AG09309 (cell line): ENCODE data around the gene PEX26.
A peak's percentile ranks its signal among the peaks of the same experiment; 100 is the strongest.

Source experiments
- DNase-seq: peaks from one replicate; pipeline ENCODE4 v3.0.0-alpha.2; 2010; ENCODE audit warnings: low read depth
- H3K4me3 ChIP-seq: 2 replicates; pipeline ENCODE4 v1.5.1; 2011; ENCODE audit warnings: mild to moderate bottlenecking, low read depth, low read length, moderate library complexity; ENCODE audit not compliant: control insufficient read depth
- TF ChIP-seq, protein P1 (sequence below): IDR thresholded peaks from 2 replicates; pipeline ENCODE4 v1.5.1; 2011; ENCODE audit warnings: mild to moderate bottlenecking, low read depth, low read length, inconsistent platforms; ENCODE audit not compliant: insufficient read depth, control insufficient read depth; ENCODE audit errors: missing control alignments

Gene PEX26

DNA sequence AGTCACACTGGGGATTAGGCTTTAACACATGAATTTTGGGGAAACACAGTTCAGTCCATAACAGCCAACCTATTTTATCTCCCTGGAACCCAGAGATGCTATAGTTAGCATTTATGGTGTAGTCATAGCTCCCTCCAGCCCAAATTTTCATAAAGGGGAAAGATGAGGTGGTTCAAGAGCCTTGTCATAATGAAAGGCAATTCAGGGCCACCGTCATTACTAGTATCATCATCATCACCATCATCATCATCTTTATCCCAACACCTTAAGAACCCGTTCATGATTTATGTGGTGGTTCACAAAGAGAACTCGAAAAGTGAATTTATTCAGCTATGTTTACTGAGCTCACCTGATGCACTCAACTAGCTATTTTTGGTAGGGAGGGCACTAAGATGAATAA, 30.4 kb downstream of the PEX26 start:
- no peak overlapping the region for H3K4me3 ChIP-seq
- no peak for DNase-seq
- TF ChIP-seq, protein P1, sequence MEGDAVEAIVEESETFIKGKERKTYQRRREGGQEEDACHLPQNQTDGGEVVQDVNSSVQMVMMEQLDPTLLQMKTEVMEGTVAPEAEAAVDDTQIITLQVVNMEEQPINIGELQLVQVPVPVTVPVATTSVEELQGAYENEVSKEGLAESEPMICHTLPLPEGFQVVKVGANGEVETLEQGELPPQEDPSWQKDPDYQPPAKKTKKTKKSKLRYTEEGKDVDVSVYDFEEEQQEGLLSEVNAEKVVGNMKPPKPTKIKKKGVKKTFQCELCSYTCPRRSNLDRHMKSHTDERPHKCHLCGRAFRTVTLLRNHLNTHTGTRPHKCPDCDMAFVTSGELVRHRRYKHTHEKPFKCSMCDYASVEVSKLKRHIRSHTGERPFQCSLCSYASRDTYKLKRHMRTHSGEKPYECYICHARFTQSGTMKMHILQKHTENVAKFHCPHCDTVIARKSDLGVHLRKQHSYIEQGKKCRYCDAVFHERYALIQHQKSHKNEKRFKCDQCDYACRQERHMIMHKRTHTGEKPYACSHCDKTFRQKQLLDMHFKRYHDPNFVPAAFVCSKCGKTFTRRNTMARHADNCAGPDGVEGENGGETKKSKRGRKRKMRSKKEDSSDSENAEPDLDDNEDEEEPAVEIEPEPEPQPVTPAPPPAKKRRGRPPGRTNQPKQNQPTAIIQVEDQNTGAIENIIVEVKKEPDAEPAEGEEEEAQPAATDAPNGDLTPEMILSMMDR: no peak

DNA sequence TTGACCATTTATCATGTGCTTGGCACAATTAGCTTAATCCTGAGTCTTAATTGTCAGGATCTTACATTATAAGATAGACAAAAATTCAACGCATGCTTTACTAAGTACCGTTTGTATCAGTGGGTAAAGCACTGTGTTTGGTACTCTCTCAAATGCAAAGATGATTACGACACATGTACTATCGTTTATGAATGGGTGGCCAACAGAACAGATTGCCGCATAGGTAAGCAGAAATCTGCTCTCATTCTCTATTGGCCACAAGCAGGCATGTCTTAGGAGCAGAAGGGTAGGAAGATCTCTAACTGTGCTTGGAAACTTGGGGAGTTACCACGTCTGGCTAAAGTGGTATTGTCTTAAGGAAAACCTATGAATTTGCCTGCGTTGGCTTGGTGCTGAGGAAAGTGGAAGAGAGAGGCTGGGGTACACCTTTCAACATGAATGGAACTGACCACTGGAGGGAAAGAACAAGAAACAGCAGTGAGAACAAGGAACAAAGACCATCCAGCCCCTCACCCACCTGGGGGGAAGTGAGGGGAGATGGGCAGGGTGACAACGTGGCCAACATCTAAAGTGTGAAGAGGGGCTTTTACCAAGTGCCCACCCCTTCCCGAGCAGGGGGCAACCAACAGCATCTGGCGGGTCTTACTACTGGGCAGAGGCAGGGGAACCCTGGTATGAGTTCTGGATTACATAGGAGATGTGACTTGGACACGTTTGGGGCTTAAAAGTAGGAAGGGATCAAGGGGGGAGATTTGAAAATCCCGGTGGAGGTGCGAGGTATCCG, 31.8 kb downstream of the PEX26 start:
- H3K4me3 ChIP-seq: no peak overlapping the region
- no peak for DNase-seq
- TF ChIP-seq, protein P1: no peak

DNA sequence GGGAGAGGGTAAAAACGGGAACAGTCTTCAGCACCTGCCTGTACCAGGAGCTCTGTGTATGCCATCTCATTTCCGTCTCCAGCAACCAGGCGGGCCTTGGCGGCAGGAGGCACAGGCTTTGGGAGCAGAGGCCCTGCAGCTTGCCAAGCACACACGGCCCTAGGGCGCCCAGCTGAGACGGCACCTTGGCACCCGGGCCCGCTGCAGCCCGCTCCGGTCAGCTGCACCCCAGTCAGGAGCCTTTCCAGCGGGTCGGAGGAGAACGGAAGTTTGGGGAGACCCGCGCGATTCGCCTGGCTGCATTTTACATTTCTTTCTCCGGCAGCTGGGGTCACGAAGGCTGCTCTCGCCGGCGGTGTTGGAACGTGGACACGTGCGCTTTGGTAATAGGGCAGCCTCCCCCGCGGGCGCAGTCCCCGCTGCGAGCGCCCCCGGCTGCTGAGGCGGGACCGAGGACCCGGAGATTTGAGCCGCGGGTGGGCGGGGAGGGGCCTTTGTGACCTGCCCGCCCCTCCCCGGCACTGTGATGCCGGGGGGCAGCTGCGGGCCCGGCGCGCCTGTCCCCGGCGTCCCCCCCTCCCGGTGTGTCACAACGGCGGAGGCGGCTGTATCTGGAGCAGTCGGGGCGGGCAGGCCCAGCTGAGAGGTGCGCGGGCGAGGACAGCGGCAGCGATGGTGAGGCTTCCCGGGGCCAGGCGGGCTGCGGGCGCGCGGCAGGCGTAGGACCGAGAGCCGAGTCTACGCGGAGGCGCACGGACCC, 32.6 kb downstream of the PEX26 start, which contains the start of gene TUBA8:
Gene TUBA8, plus strand, starts transcription at position 616 of the 760 bp plus-strand sequence. Its CDS starts 57 bp downstream, at position 673.
- TF ChIP-seq, protein P1: no peak
- DNase-seq: no peak

DNA sequence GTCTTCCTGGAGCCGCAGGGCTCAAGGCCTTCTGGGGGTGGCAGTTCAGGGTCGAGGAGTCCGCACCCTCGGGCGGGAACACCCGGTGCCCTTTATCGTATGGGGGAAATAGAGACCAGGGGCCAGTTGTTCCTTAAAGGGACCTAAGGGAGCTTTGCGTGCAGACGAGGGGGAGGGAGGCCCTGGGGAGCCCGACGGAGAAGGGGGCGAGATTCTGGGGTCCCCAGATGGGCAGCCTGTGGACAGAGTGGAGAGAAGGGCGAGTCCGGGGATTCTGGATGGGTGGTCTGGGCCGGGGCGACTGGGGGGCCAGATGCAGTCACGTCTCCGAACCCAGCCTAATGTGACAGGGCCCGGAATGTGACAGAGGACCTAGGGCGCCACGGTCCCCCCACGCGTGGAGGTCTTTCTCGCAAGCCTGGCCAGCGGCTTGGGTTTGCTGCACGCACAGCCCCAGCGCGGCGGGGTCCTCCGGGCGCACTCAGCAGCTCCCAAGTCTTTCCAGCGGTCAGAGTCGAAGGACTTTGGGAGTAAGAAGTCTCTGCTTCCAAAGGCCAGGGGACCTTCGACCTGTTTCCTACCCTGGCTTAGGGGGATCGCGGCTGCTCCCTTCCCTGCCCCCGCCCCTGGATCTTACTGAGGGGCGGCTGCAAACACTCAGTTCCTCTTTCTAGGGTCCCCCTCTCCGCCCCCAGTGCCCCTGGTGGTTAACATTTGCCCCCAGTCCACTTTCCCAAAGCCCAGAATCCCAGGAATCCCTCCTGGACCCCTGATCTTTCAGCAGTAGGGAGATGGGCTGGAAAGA, 33.4 kb downstream of the PEX26 start:
- TF ChIP-seq, protein P1: no peak
- DNase-seq: no peak
- H3K4me3 ChIP-seq: peak overlapping the region; percentile 39

More for the DNA sequence above, 32.6 kb downstream of the PEX26 start, which contains the start of gene TUBA8:
- peak within 1 kb of the TSS; percentile 39 for H3K4me3 ChIP-seq

DNA sequence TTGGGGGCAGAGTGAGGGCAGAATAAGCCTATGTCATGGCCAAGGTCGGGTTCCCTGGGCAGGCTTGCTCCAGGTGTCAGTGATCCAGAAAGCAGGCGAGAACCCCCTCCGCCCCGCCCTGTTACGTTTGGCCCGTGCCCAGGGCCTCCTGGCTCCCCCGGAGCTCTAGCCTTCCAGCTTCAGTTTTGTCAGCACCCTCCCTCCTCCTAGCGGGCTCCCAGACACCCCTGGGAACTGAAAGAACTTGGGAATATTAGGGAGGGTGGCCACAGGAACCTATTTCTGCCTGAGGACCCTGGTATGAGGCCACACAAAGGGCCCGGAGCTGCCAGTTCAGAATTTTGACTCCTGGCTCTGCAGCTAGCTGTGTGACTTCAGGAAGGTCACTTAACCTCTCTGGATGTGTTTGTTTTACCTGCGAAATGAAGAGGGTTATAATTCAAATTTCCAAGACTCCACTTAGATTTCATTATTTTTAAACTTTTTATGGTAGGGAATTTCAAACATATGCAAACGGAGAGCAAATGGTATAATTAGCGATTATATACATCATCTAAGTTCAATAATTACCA, 34.1 kb downstream of the PEX26 start:
- no peak overlapping the region for H3K4me3 ChIP-seq
- DNase-seq: no peak
- TF ChIP-seq, protein P1: no peak

DNA sequence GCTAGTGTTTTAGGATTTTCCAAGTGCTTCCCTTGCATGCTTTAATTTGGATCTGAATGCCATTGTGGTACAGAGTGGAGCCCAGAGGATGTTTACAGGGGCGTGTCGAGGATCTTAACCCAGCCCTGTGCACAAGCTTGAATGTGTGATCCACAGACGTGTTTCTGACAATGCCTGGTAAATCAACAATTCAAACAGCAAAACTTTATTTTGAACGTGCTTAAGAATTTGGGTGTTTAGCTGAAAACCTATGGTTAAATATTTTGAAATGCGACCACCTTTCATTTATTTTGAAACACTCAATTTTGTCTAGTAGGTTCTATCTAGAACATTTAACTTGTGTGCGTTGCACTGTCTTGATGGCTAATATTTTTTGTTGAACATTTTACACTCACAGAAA, 34.6 kb downstream of the PEX26 start:
- DNase-seq: no peak
- H3K4me3 ChIP-seq: no peak overlapping the region
- TF ChIP-seq, protein P1: no peak
